ELF-1 (cell line): ENCODE data around the gene RRP36.
"Not testable (repeated sequence)": the region's sequence is repeated elsewhere in the genome, so short reads cannot be mapped to it uniquely, and the experiment has no call there.

Experiments
- DNase-seq: peaks from one replicate; pipeline ENCODE4 v3.0.0-alpha.2; 2016; ENCODE audit warnings: low read depth, low spot score

Gene RRP36

DNA sequence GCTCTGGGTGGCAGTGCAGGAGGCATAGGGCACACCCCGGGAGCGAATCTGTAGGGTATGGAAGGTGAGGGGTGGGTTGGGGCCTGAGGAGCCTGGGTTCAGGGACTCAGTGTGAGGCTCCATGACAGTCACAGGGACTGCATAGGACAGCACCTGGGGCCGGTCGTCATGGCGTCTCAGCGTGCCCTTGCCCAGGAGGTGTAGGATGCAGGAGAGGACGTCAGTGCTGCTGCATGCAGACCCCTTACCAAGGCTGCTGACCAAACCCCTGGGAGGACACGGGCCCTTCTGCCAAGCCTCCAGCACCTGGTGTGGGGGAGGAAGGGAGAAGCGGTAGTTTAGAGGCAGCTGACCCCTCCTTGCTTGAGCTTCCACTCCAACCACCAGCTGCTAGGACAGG lies 16.3 kb downstream of the RRP36 start:
- no peak for DNase-seq

DNA sequence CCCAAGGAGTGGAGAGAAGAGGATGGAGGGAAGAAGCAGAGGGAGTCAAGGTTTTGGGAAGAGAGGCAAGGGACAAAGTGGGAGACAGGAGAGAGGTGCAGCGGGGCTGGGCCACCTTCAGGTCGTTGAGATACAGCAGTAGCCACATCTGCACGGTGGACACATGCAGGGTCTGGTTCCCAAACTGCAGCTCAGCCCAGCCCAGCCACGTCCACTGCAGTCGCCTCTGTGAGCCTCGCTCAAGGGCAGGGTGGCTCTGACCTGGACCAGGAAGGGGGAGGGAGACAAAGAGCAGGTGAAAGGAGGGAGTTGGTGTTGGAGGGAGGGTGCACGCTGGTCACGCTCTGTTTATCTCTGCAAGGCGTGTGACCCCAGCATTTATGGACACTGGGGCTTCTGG lies 17.3 kb downstream of the RRP36 start:
- DNase-seq = no peak

DNA sequence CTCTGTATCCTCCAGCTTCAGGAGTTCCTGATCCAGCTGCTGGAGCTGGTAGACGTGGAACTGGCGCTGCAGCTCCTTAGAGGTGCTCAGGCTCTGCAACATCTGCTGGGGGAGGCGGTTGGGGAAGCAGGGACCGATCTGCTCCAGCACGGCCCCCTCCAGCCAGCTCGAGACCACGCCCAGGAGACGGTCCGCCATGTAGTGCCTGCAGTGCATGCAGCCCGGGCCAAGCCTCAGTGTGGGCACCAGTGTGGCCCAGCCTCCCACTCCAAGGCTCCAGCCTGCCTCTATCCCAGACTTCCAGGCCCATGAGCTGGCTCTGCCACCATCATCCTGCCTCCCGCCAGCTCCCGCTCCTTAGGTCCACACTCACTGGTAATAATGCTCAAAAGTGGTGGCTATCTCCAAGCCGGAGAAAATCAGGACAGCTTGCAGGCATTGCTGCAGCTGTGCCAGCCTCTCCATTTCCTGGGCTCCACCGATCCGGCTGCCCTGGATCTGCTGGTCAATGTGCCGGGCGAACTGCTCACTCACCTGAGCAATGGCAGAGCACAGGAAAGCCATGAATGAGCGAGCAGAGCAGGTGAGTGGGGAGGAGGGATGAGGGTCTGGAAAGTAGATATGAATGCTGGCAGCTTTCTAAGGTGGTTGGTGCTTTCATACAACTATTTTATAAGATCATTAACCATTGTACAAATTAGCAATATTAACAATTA lies 19.3 kb downstream of the RRP36 start:
- no peak for DNase-seq

DNA sequence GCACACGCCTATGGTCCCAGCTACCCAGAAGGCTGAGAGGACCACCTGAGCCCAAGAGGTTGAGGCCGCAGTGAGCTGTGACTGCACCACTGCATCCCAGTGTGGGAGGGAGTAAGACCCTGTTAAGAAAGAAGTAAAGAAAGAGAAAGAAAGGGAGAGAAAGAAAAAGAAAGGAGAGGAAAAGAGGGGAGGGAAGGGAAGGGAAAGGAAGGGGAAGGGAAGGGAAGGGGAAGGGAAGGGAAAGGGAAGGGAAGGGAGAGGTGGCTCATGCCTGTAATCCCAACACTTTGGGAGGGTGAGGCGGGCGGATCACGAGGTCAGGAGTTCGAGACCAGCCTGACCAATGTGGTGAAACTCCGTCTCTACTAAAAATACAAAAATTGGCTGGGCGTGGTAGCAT lies 20.1 kb downstream of the RRP36 start:
- DNase-seq = not testable (repeated sequence)

DNA sequence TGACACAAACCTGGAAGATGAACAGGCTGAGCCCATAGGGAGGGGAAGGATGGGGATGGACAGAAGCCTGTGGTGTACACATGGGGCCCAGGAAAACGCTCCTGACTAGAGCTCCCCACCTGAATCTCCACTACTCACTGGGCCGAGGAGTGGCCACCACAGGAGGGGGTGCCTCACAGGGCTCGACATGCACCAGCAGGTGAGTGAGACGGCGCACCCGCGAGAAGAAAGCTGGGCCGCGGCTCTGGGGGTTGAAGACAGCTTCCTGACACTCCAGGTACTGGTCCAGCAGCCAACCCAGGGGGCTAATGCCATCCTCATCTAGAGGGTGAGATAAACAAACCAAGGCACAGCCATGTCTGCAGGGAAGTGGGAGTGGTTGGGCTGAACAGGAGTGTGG lies 21.9 kb downstream of the RRP36 start:
- no peak for DNase-seq

DNA sequence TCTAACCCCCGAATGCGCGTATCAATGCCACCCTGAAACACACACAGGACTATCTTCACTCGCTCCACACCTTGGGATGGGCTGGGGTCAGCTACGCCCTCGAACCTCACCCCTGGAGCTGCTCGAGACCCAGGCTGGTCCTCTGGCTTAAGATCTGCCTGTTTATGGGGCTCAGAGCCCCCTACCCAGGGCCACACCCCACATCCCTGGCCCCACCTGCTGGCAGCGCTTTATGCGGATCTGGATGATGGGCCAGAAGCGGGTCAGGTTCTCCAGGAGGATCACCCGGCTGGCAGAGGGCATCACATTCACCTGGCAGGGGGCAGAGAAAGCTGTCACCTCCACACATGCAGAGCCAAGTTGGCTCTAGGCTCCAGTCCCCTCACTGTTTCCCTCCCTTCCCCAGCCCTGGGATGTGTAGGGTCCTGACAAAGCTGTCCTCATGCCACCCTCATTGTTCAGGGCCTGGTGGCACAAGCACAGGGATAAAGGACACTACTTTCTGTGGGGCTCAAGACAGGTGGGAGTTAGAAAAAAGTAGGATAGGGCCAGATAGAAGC lies 24.0 kb downstream of the RRP36 start:
- no peak for DNase-seq

DNA sequence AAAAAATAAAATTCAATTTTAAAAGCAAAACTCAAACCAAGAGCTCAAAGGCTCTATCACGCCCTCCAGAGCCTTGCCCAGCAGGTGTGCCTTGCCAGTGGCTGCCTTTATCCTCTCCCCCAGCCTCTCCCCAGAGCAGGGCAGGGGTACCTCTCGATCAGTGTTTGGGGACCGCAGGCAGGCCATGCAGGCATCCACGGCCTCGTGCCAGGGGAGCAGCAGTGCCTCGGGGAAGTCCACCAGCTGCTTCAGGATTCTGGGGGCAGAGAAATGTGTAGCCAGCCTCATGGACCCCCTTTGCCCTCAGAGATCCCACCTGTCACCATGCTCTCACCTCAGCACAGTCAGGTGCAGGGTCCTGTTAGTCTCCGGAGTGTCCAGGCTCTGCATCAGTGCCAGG lies 26.6 kb downstream of the RRP36 start:
- DNase-seq = no peak

DNA sequence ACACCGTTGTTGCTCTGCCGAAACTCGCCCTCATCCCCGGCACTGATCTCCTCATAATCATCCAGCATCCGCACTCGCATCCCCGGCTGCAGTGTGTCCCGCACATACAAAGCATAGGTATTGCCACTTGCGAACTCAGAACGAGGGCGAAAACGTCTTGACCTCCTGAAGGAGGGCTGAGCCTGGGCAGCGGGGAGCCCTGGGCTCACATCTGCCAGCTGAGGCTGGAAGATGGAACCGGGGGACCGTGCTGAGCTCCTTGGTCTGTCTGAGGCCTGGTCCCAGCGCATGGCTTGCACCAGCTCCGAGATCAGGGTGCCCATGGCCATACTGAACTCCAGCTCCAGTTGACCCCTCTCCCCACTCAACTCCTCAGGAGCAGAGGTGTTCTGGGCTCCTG lies 29.6 kb downstream of the RRP36 start:
- DNase-seq = no peak

DNA sequence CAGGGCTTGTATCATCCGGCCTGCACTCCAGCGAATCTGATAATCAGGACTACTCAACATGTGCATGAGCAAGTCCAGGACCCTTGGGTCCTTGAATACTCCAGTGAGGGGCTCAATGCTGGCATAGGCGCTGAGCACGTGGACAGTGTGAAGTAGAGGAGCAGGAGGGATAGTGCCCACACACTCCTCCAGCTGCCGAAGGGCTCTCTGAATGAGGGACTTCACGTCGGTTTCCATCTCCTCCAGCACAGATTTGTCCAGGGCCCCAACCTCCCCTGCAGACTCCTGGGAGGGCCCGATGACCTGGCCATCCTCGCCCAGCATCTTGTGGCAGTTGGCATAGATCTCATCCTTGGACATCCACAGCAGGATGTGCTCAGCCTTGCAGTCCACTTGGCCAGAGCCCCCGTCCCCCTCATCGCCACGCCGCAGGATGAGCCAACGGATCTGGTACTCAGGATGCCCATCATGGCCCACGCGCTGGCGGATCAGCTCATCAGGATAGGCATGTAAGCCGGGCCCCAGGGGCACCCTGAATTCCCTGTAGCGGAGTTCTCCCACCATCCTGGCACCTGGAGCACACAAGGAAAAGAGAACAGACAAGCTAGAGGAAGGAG lies 30.9 kb downstream of the RRP36 start:
- no peak for DNase-seq

DNA sequence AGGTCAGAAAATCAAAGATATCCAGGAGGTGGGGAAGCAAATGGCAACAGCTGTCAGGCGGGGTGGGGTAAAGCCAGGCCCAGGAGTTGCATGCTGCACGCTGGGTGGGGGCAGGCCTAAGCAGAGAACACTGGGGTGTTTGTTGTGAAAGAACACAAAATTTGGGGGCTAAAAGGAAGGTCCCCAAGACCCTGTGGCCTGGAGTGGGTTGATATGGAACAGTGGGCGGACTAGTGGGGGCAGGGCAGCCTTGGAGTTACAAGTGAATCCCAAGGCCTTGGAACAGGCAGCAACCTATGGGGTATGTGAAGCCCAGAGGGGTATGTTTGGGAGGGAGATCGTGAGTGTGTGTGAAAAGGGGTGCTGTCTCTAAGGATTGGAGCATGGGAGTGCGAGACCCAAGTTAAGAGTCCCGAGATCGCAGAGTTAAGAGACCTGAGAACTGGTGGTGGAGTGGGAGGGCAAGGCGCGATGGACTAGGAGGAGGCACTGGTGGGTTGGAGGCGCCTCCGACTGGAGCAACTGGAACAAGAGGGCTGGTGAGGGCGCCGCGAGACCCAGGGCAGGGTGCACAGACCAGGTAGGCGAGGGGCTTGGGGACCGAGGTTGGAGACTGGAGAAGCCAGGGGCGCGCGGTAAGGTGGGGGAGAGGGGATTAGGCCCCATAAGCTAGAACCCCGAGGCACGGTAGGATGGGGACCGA lies 31.6 kb downstream of the RRP36 start:
- no peak for DNase-seq

DNA sequence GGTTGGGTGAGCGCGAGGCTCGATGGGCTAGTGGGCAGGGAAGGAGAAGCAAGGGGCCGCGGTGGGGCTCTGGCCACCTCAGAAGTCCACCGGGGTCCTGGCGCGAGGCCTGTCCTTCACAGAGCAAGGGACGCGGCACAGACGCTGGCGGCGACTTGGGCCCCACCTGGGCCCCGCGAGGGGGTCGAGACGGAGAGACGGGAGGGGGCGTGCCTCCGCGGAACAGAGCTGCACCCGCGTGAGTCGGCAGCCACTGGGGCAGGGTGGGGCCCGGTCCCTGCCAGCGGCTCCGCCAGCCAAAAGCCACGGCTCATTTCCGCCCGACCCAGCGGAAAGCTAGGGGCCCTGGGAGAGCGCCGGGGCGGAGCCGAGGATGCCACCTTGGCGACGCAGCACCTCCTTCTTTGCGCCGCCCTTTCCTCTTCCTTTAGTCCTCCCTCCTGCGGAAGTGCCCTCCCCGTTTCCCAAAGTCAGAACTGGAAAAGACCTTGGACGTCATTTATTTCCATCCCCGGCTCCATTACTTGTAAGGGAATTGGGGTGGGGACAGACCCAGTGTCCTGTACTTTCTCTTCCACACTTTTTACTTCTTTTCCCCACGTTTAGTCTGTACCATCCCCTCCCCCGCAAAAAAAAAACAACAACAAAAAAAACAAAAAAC lies 32.3 kb downstream of the RRP36 start, which contains the start of gene CUL7:
TSS of gene CUL7 (minus strand) at position 307 of the 661 bp plus-strand sequence. CDS start 1,063 bp downstream, outside the sequence.
- DNase-seq = peak; percentile 92

DNA sequence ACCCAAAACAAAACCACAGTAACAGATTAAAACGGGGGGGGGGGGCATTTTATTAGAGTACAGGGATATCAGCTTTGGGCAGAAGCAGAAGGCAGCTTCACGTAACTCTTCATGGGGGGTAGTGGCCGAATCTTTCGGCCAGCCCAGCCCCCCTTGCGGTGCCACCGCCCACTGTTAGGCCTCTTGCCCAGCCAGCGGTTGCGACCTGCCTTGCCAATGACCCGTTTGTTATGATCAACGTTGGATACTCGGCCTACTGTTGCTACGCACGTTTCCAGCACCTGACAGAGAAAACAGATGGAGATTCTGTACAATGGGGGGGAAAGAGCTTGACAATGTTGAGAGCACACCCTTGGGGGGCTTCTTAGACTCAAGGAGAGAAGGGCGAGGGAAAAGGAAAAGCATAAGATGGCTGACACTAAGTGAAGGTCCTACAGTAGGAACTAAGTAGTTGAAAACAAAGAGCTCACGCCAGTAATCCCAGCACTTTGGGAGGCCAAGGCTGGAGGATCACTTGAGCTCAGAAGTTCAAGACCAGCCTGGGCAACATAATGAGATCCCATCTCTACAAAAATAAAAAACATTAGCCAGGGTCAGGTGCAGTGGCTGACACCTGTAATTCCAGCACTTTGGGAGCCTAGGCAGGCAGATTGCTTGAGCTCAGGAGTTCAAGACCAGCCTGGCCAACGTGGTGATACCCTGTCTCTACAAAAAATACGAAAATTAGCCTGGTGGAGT lies 33.0 kb downstream of the RRP36 start:
- DNase-seq = no peak

DNA sequence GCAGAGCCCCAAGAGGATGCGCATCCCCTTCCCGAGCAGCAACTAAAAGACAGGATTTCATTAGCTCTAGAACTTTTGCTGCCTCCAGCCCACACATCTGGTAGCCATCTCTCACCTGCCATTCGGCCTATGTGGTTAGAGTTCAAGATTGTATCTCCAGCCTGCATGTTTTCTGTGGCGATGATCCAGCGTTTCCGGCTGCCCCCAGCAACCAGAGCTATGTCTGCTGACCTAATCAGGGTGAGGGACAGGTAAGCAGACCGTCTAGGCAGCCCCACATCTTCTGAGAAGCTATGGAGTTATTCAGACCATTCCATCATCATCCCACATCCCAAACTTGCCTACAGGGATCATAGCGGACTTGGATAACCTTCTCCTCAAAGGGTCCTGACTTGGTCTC lies 34.5 kb downstream of the RRP36 start:
- DNase-seq = no peak

DNA sequence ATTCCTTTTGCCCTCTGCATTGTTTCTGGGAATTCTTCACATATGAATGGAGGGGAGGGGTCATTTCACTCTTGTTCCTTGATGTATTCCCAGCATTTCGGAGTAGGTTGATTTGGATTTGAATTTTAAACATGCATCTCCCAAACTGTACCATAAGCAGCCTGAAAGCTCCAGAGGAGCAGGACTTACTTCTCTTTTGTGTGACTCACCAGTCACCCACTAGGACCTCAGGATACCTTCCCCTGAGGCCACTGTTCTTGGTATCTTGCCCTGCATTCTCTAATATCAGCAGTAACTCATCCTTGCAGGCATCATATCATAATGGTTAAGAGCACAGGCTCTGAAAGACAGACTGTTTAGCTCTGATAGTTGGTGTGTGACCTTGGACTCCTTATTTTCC lies 37.1 kb downstream of the RRP36 start:
- DNase-seq = no peak

DNA sequence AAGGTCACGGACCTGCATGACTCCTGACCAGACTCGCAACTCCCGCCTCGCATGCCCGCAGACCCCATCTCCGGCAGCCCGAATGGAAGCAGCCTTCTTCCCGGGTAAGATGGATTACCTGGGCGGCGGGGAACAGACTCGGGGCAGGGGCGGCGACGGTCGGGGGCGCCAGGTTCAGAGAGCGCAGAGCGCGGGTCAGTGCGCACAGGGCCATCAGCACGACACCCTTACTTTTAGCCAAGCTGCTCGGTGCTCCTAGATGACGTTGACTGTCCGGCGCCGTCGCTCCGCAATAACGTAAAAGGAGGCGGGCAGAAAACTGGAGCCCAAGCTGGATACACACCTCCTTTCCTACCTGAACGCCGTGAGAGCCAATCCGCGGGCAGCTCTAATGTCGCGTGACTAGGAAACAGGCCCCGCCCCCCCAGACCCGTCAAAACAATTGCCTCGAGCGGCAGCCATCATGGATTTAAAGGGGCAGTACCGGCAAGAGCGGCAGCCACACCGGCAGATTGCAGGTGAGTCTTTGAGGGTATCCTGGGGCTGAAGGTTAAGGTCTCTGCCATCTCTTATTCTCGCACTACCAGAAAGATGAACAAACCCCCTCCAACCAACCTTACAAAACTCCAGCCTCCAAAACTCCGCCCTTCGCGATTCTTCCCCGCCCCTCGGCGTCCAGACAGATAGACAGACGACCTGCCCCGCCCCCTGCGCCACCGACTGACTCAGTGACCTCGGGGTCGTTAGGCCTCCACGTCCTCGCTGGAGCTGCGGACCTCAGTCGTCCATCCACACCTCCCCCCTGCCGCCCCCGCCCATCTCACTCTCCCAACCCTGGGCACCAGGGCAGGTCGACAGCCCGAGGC lies 38.0 kb downstream of the RRP36 start, which contains the start of the genes KLC4 and MRPL2:
TSS of gene KLC4 (plus strand) at position 464 of the 866 bp plus-strand sequence. CDS start 1,705 bp downstream, outside the sequence.
TSS of gene MRPL2 (minus strand) at position 267 of the 866 bp plus-strand sequence. CDS start at position 214, 53 bp downstream.
- peak; percentile 99 for DNase-seq

DNA sequence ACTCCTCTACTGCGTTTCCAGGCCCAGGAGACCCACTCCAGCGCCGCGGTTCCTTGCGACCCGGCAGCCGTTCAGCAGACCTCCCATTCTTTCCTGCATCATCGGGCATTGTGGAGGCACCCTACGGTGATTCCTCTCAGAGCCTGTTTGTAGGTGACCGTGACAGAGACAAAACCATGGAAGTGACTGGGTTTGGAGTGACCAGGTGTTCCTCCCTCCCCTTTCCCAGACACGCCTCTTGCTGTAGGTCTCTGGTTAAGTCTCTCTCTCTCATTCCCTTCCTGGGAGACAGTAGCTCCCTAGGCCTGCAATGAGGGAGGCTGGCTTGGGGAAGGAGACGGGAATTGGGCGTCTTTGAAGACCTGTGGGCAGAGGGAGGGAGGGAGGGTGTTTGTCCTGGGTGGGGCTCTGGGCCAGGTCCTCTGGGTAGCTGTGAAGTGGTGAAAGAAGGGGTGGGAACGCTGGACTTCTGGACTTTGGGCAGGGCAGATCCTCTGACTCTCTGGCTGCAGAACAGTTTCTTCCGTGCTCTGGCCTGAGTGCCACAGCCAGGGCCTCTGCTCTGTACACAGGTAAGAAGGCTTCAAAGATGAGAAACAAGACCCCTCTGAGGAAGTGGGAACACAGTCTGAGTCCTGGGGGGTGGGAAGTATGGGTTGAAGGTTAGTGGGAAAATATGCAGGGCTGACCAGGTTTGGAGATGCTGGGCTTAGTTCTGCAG lies 38.8 kb downstream of the RRP36 start:
- DNase-seq = no peak

DNA sequence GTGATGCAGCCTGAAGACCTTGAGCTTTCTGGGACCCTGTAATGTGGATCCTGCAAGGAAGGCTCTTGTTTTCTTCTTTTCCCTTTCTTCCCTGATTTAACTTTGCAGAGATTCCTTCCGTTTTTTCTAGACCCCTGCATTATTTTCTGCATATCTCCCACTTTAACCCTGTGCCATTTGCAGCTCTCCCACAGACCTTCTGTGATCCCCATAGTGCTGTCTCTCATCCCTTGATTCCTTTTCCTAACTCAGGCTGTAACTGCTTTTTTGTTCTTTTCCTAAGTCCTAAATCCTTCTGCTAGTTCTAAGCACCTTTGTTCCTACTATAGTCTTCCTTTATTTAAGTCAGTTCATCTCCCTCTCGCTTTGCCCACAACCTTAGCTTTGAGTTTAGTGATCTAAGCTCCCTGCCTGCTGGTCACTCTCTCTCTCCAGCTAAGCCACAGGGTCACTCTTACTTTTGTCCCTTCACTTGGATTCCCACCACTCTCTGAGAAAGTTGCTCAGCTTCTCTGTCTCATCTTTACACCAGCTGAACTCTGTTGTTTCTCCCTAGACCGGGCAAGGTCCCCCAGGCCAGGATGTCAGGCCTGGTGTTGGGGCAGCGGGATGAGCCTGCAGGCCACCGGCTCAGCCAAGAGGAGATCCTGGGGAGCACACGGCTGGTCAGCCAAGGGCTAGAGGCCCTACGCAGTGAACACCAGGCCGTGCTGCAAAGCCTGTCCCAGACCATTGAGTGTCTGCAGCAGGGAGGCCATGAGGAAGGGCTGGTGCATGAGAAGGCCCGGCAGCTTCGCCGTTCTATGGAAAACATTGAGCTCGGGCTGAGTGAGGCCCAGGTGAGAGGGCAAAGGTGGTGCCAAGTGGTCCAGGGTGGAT lies 39.6 kb downstream of the RRP36 start:
- DNase-seq = no peak

DNA sequence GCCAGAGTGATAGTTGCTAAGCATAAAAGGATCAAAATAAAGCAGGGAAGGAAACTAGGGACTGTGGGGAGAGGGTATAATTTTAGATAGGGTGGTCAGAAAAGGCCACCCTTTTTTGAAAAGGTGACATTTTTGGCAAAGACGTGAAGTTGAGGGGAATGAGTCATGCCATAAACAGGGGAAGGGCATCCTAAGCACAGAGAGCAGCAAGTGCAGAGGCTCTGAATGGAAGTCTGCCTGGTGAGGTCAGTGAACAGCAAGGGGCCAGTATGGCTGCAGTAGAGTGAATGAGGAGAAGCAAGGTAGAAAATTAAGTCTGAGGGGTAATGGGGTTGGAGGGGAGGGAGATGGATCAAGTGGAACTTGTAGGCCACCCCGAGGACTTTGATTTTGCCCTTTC lies 40.4 kb downstream of the RRP36 start:
- DNase-seq = no peak
